Right lobe of liver (tissue), 6 donors: ENCODE measurements around the gene CNPPD1. TPM values are rescaled to one million over a fixed set of nuclear protein-coding genes. Genes with fewer than 3 reads are reported as not detected.

Experiments
- ATAC-seq, 4 donors: fragments of 200-7000 bp; cut with Tn5 transposase; one replicate each; pipeline ENCODE4 v1.9.1; 2020; ENCODE audit warnings: mild to moderate bottlenecking in 4 of 4, moderate library complexity in 4 of 4
- DNase-seq, 3 donors: peaks; one replicate each; pipeline ENCODE4 v3.0.0-alpha.2; 2020
- H3K27ac ChIP-seq, 3 donors: fragments of 200-600 bp; one replicate each; pipeline ENCODE4 v1.8.0; 2022
- H3K27me3 ChIP-seq, 2 donors: fragments of 200-600 bp; one replicate each; pipeline ENCODE4 v1.8.0; 2022
- H3K36me3 ChIP-seq, 4 donors: fragments of 200-600 bp; sonication (generic) in 1 of 4; one replicate each; pipeline versions ENCODE4 v1.5.1 to v1.8.0; 2017 to 2022; ENCODE audit warnings: control low read depth in 1 of 4
- H3K4me1 ChIP-seq, 4 donors: fragments of 200-600 bp; sonication (generic) in 1 of 4; one replicate each; pipeline versions ENCODE4 v1.5.1 to v1.8.0; 2017 to 2022; ENCODE audit warnings: control low read depth in 1 of 4
- H3K4me3 ChIP-seq, 3 donors: fragments of 200-600 bp; one replicate each; pipeline ENCODE4 v1.8.0; 2022
- H3K9me3 ChIP-seq, 4 donors: fragments of 200-600 bp; sonication (generic) in 1 of 4; one replicate each; pipeline versions ENCODE4 v1.5.1 to v1.8.0; 2017 to 2022; ENCODE audit warnings: control low read depth in 1 of 4
- CTCF ChIP-seq, 4 donors: fragments of 200-600 bp in 3 of 4; fragments of 450-650 bp in 1 of 4; IDR thresholded peaks; one replicate each; pipeline versions ENCODE4 v1.5.1 to v1.8.0; 2016 to 2022; ENCODE audit warnings: antibody characterized with exemption in 4 of 4, mild to moderate bottlenecking in 2 of 4
- POLR2A ChIP-seq: fragments of 450-650 bp; IDR thresholded peaks from one replicate; pipeline ENCODE4 v1.6.1; 2017; ENCODE audit warnings: antibody characterized with exemption, mild to moderate bottlenecking
- WGBS: methylation state at CpG from one replicate; pipeline ENCODE4 v1.1.6; 2018; ENCODE audit warnings: low coverage, low lambda C conversion rate; ENCODE audit not compliant: insufficient coverage; ENCODE audit errors: missing lambda C conversion rate; 5-methylcytosine and 5-hydroxymethylcytosine counted together
- intact Hi-C, 2 donors: fragments of 100-400 bp; cut with DNase I; formaldehyde crosslinking; loops; one replicate each; pipeline versions ENCODE4 v1.11.2 to v1.14.1; 2022
- total RNA-seq, 6 experiments: library from RNA; depleted of rRNA in 2 of 6; stranded (reverse); fragments of >200 nt in 2 of 6; fragmentation: NEBNext Ultra II Directional in 3 of 6; extraction: Animal tissue kit (Norgen Biotek cat#: 25700) in 3 of 6; gene quantifications; one replicate each; pipeline versions ENCODE4 v1.1.0 to v1.2.4, GENCODE V29; 2016 to 2023
- donor health status: DM: no; HTN: yes; CAD: no.
- donor health status: DM: no; HTN: no; CAD: no.
- donor health status: DM: no; HTN: no; CAD: no.
- donor health status: DM: no; HTN: yes; CAD: no.
- donor health status: DM: no; HTN: yes; CAD: no.

Gene CNPPD1
- total RNA-seq, 6 experiments from 2014 or later: 22.3 to 37.1 (median 30.2) TPM

GRCh38 chr2:219168526-219168925 is 8.2 kb downstream of the CNPPD1 start:
- 50% methylated on average over 2 of the region's 6 CpGs for WGBS
- H3K27ac ChIP-seq: no peak overlapping the region

GRCh38 chr2:219167997-219168396 is 8.7 kb downstream of the CNPPD1 start:
- Histone ChIP-seq H3K27me3 (no peaks in the 10 kb centered on the region), H3K36me3 (peaks cover 0 to 7% (median 1%) of the 10 kb centered on the region in 4 donors), H3K4me1 (peaks cover 0 to 18% (median 6%) of the 10 kb centered on the region in 4 donors), H3K9me3 (no peaks in the 10 kb centered on the region), H3K27ac (no peak overlapping the region), H3K4me3 (no peak overlapping the region)
- no peak for ATAC-seq
- WGBS: 68% methylated on average over 5 of the region's 5 CpGs
- no peak for TF ChIP-seq CTCF (IDR thresholded peaks at IDR 0.05)
- TF ChIP-seq POLR2A: no peak
- no peak for DNase-seq
- intact Hi-C loops: loop anchor here in 1 of 2 donors (5.0 kb wide), 1 partner anchor 134 kb away; no protein-coding TSS in a partner anchor

More at GRCh38 chr2:219168526-219168925, 8.2 kb downstream of the CNPPD1 start:
- peaks cover 0 to 12% (median 1%) of the 10 kb centered on the region in 4 donors for H3K36me3 ChIP-seq
- H3K27me3 ChIP-seq: no peaks in the 10 kb centered on the region
- ATAC-seq: no peak
- H3K9me3 ChIP-seq: no peaks in the 10 kb centered on the region
- peaks cover 0 to 18% (median 6%) of the 10 kb centered on the region in 4 donors for H3K4me1 ChIP-seq
- no peak for DNase-seq
- intact Hi-C loops: loop anchor here in 1 of 2 donors (5.0 kb wide), 1 partner anchor 134 kb away; no protein-coding TSS in a partner anchor
- TF ChIP-seq POLR2A (no peak), CTCF (IDR thresholded peaks at IDR 0.05) (no peak)
- H3K4me3 ChIP-seq: no peak overlapping the region

GRCh38 chr2:219165058-219165911 is 11.4 kb downstream of the CNPPD1 start:
- Histone ChIP-seq H3K27ac (no peak overlapping the region), H3K27me3 (no peaks in the 10 kb centered on the region), H3K4me1 (peaks cover 0 to 12% (median 4%) of the 10 kb centered on the region in 4 donors), H3K4me3 (no peak overlapping the region), H3K36me3 (no peaks in the 10 kb centered on the region), H3K9me3 (no peaks in the 10 kb centered on the region)
- intact Hi-C loops: loop anchor here in 1 of 2 donors (5.0 kb wide), 1 partner anchor 137 kb away; no protein-coding TSS in a partner anchor
- TF ChIP-seq POLR2A (no peak), CTCF (IDR thresholded peaks at IDR 0.05) (no peak)
- ATAC-seq: no peak
- no peak for DNase-seq
- WGBS: 89% methylated on average over 6 of the region's 10 CpGs

- DNase-seq (no peak), ATAC-seq (no peak)
- WGBS: 85% methylated on average over 5 of the region's 6 CpGs
- Histone ChIP-seq H3K27me3 (no peaks in the 10 kb centered on the region), H3K4me1 (peaks cover 0 to 11% (median 2%) of the 10 kb centered on the region in 4 donors), H3K36me3 (no peaks in the 10 kb centered on the region), H3K4me3 (no peak overlapping the region), H3K9me3 (no peaks in the 10 kb centered on the region), H3K27ac (no peak overlapping the region)
- no peak for TF ChIP-seq POLR2A
- no peak for TF ChIP-seq CTCF (IDR thresholded peaks at IDR 0.05)
- intact Hi-C loops: loop anchor here (5.0 kb wide), 2 partner anchors 49 to 134 kb away; no protein-coding TSS in a partner anchor
Measured at GRCh38 chr2:219163156-219163555, 13.6 kb downstream of the CNPPD1 start.
